H1 (cell line): Measurements from ENCODE around the gene PPP1R1C. TPM values are rescaled to one million over a fixed set of nuclear protein-coding genes. Genes with fewer than 3 reads are reported as not detected.

ENCODE experiments used
- CTCF ChIA-PET: fragments of 300-600 bp; sonication (Branson Sonifier 250); formaldehyde crosslinking; loops from one replicate; lab custom pipeline; 2021; ENCODE audit not compliant: partially characterized antibody; lab: Charles Lee
- POLR2A ChIA-PET: fragments of 300-600 bp; sonication (Branson Sonifier 250); formaldehyde crosslinking; loops from one replicate; lab custom pipeline; 2021; ENCODE audit warnings: inconsistent platforms; ENCODE audit not compliant: partially characterized antibody; lab: Charles Lee
- DNase-seq, 2 experiments: peaks; one replicate each; pipeline versions ENCODE4 v3.0.0 to v3.0.0-alpha.2; 2010 to 2022; ENCODE audit warnings: low spot score in 2 of 2, low read depth in 1 of 2, mixed read lengths in 1 of 2
- FAIRE-seq: peaks from 2 replicates; lab custom pipeline; 2011; peaks lifted over from hg19 to GRCh38; lab: Jason Lieb, UNC
- H2AFZ ChIP-seq: 2 replicates; pipeline ENCODE4 v1.8.1; 2012; ENCODE audit warnings: low read length, inconsistent platforms
- H2AK5ac ChIP-seq: 2 replicates; pipeline ENCODE4 v1.6.1; 2013; ENCODE audit warnings: low read depth, low read length
- H2BK120ac ChIP-seq: replicated peaks from 2 replicates; pipeline ENCODE3; 2013; ENCODE audit warnings: low read depth, low read length, inconsistent platforms
- H2BK12ac ChIP-seq: 2 replicates; pipeline ENCODE4 v1.6.1; 2013; ENCODE audit warnings: low read depth, low read length
- H2BK15ac ChIP-seq: 2 replicates; pipeline ENCODE4 v1.6.1; 2013; ENCODE audit warnings: low read length
- H2BK20ac ChIP-seq: 2 replicates; pipeline ENCODE4 v1.6.1; 2013; ENCODE audit warnings: low read length
- H2BK5ac ChIP-seq: 2 replicates; pipeline ENCODE4 v1.6.1; 2013; ENCODE audit warnings: low read depth, low read length
- H3K14ac ChIP-seq: 2 replicates; pipeline ENCODE4 v1.6.1; 2013; ENCODE audit warnings: inconsistent platforms; ENCODE audit not compliant: insufficient read length
- H3K18ac ChIP-seq: 2 replicates; pipeline ENCODE4 v1.6.1; 2013; ENCODE audit warnings: low read length; ENCODE audit errors: extremely low read depth
- H3K23ac ChIP-seq: 2 replicates; pipeline ENCODE4 v1.6.1; 2013; ENCODE audit warnings: inconsistent platforms; ENCODE audit not compliant: insufficient read length
- H3K23me2 ChIP-seq: 2 replicates; pipeline ENCODE4 v1.6.1; 2013; ENCODE audit warnings: low read depth, low read length
- H3K27ac ChIP-seq: 2 replicates; pipeline ENCODE4 v1.6.1; 2011; ENCODE audit warnings: low read depth, low read length, inconsistent platforms
- H3K27me3 ChIP-seq, 4 experiments: replicated peaks in 1 of 4; 1 replicate in 1 of 4; 2 replicates in 3 of 4; pipeline versions ENCODE4 v1.6.1 to v1.8.1; 2011 to 2013; ENCODE audit warnings: low read length in 3 of 4, mild to moderate bottlenecking in 3 of 4, inconsistent platforms in 2 of 4, mixed read lengths in 2 of 4, moderate library complexity in 1 of 4; ENCODE audit not compliant: control insufficient read depth in 3 of 4, insufficient read depth in 3 of 4; ENCODE audit errors: extremely low read depth in 1 of 4
- H3K36me3 ChIP-seq, 4 experiments: 2 replicates each; pipeline versions ENCODE4 v1.6.1 to v1.8.1; 2011 to 2013; ENCODE audit warnings: mild to moderate bottlenecking in 4 of 4, low read length in 3 of 4, moderate library complexity in 2 of 4, control low read depth in 1 of 4, inconsistent platforms in 1 of 4; ENCODE audit not compliant: insufficient read depth in 4 of 4, control insufficient read depth in 2 of 4
- H3K4ac ChIP-seq: replicated peaks from 2 replicates; pipeline ENCODE3; 2013; ENCODE audit warnings: low read length, low read depth, mixed read lengths, inconsistent platforms; ENCODE audit not compliant: insufficient read length
- H3K4me1 ChIP-seq, 4 experiments: replicated peaks in 1 of 4; 1 replicate in 1 of 4; 2 replicates in 3 of 4; pipeline versions ENCODE4 v1.6.1 to v1.8.1; 2011 to 2013; ENCODE audit warnings: low read length in 3 of 4, inconsistent platforms in 2 of 4, mixed read lengths in 1 of 4; ENCODE audit not compliant: insufficient read depth in 4 of 4, control insufficient read depth in 3 of 4
- H3K4me2 ChIP-seq, 2 experiments: 2 replicates each; pipeline versions ENCODE4 v1.6.1 to v1.8.1; 2011 to 2013; ENCODE audit warnings: low read depth in 2 of 2, low read length in 2 of 2, control low read depth in 1 of 2, inconsistent platforms in 1 of 2, mild to moderate bottlenecking in 1 of 2; ENCODE audit not compliant: insufficient read depth in 1 of 2
- H3K4me3 ChIP-seq, 4 experiments: fragments of 200-600, 300-600 bp in 1 of 4; sonication (generic), shearing (Covaris generic), sonication (Bioruptor Twin) in 1 of 4; 2 replicates each; pipeline versions ENCODE4 v1.5.1 to v1.8.1; 2011 to 2016; ENCODE audit warnings: low read length in 4 of 4, low read depth in 3 of 4, control low read depth in 2 of 4, inconsistent platforms in 2 of 4, mild to moderate bottlenecking in 2 of 4, mixed read lengths in 1 of 4, moderate library complexity in 1 of 4; ENCODE audit not compliant: insufficient read depth in 2 of 4; ENCODE audit errors: extremely low read depth in 1 of 4
- H3K56ac ChIP-seq: replicated peaks from 2 replicates; pipeline ENCODE3; 2013; ENCODE audit warnings: low read depth, mild to moderate bottlenecking, mixed read lengths, low read length, inconsistent platforms; ENCODE audit not compliant: insufficient read length
- H3K79me1 ChIP-seq: 2 replicates; pipeline ENCODE4 v1.6.1; 2013; ENCODE audit warnings: low read depth, low read length, control low read depth
- H3K79me2 ChIP-seq, 2 experiments: 2 replicates each; pipeline versions ENCODE4 v1.6.1 to v1.8.1; 2012 to 2013; ENCODE audit warnings: low read length in 2 of 2, mild to moderate bottlenecking in 2 of 2, inconsistent platforms in 1 of 2; ENCODE audit not compliant: insufficient read depth in 2 of 2, control insufficient read depth in 1 of 2
- H3K9ac ChIP-seq, 4 experiments: replicated peaks in 1 of 4; 1 replicate in 1 of 4; 2 replicates in 3 of 4; pipeline versions ENCODE4 v1.6.1 to v1.8.1; 2011 to 2013; ENCODE audit warnings: low read depth in 3 of 4, low read length in 3 of 4, control low read depth in 2 of 4, mild to moderate bottlenecking in 2 of 4, moderate library complexity in 2 of 4, inconsistent platforms in 1 of 4; ENCODE audit errors: extremely low read depth in 1 of 4
- H3K9me3 ChIP-seq, 2 experiments: 2 replicates each; pipeline versions ENCODE4 v1.6.1 to v1.8.1; 2012 to 2013; ENCODE audit warnings: mild to moderate bottlenecking in 2 of 2, moderate library complexity in 2 of 2, control low read depth in 1 of 2, inconsistent platforms in 1 of 2, low read depth in 1 of 2, low read length in 1 of 2, mixed read lengths in 1 of 2; ENCODE audit not compliant: insufficient read depth in 2 of 2
- H4K20me1 ChIP-seq, 2 experiments: replicated peaks in 1 of 2; 2 replicates each; pipeline versions ENCODE3 to v1.8.1; 2011 to 2013; ENCODE audit warnings: inconsistent platforms in 2 of 2, low read length in 2 of 2, mild to moderate bottlenecking in 1 of 2; ENCODE audit not compliant: insufficient read depth in 2 of 2, control insufficient read depth in 1 of 2
- H4K5ac ChIP-seq: 2 replicates; pipeline ENCODE4 v1.6.1; 2013; ENCODE audit warnings: low read length, low read depth, mixed read lengths, inconsistent platforms; ENCODE audit not compliant: insufficient read length
- H4K8ac ChIP-seq: 2 replicates; pipeline ENCODE4 v1.8.0; 2013; ENCODE audit warnings: mild to moderate bottlenecking, moderate library complexity, low read length, inconsistent platforms; ENCODE audit not compliant: insufficient read depth; ENCODE audit errors: extremely low read depth
- H4K91ac ChIP-seq: replicated peaks from 2 replicates; pipeline ENCODE3; 2013; ENCODE audit warnings: low read length, mixed read lengths, inconsistent platforms; ENCODE audit not compliant: insufficient read length
- CEBPB ChIP-seq: IDR thresholded peaks from 2 replicates; pipeline ENCODE4 v1.6.1; 2012; ENCODE audit warnings: low read depth, low read length
- CHD1 ChIP-seq: IDR thresholded peaks from 2 replicates; pipeline ENCODE4 v1.6.1; 2012; ENCODE audit warnings: low read depth, low read length, improper control_type of control experiment
- CREB1 ChIP-seq: IDR thresholded peaks from 2 replicates; pipeline ENCODE4 v1.6.1; 2012; ENCODE audit warnings: inconsistent platforms
- EZH2 ChIP-seq: fragments of 200-600 bp; sonication (generic); IDR thresholded peaks from 2 replicates; pipeline ENCODE4 v1.7.1; 2012; ENCODE audit warnings: low read depth, mild to moderate bottlenecking, moderate library complexity, low read length, inconsistent platforms; ENCODE audit not compliant: severe bottlenecking
- GTF2F1 ChIP-seq: IDR thresholded peaks from 2 replicates; pipeline ENCODE4 v1.6.1; 2012; ENCODE audit warnings: low read depth, low read length, improper control_type of control experiment, borderline replicate concordance
- JUN ChIP-seq: IDR thresholded peaks from 2 replicates; pipeline ENCODE4 v1.6.1; 2011; ENCODE audit warnings: low read depth, mild to moderate bottlenecking, improper control_type of control experiment, low read length
- POLR2AphosphoS5 ChIP-seq: IDR thresholded peaks from 2 replicates; pipeline ENCODE4 v1.6.1; 2011; ENCODE audit warnings: low read depth, low read length
- SP2 ChIP-seq: IDR thresholded peaks from 2 replicates; pipeline ENCODE4 v1.6.1; 2012; ENCODE audit warnings: mild to moderate bottlenecking, low read length, inconsistent platforms
- SRF ChIP-seq: IDR thresholded peaks from 2 replicates; pipeline ENCODE4 v1.6.1; 2011; ENCODE audit warnings: mild to moderate bottlenecking, low read depth, low read length, moderate library complexity
- TBP ChIP-seq: IDR thresholded peaks from 2 replicates; pipeline ENCODE4 v1.6.1; 2011; ENCODE audit warnings: low read depth, low read length, improper control_type of control experiment
- TCF12 ChIP-seq: IDR thresholded peaks from 2 replicates; pipeline ENCODE4 v1.6.1; 2011; ENCODE audit warnings: low read depth, mild to moderate bottlenecking, low read length
- YY1 ChIP-seq: IDR thresholded peaks from 2 replicates; pipeline ENCODE4 v1.6.1; 2011; ENCODE audit warnings: low read depth, mild to moderate bottlenecking, low read length
- WGBS, 2 experiments: shearing (Covaris generic) in 1 of 2; methylation state at CpG; one replicate each; pipeline versions ENCODE4 v1.1.6 to v1.1.7; 2013 to 2015; ENCODE audit warnings: low lambda C conversion rate in 2 of 2, mixed read lengths in 2 of 2, inconsistent platforms in 1 of 2, low coverage in 1 of 2, missing lambda C conversion rate in 1 of 2; ENCODE audit not compliant: insufficient replicate concordance in 2 of 2, insufficient coverage in 1 of 2, insufficient read length in 1 of 2; ENCODE audit errors: extremely low coverage in 1 of 2, missing lambda C conversion rate in 1 of 2; 5-methylcytosine and 5-hydroxymethylcytosine counted together
- polyA plus RNA-seq, 7 experiments: library from polyadenylated mRNA; depleted of rRNA in 3 of 7; stranded (reverse) in 5 of 7; unstranded in 2 of 7; fragments of >200 nt in 5 of 7; fragments of 200-250 nt in 2 of 7; gene quantifications; 1 replicate in 5 of 7; 2 replicates in 1 of 7; 4 replicates in 1 of 7; pipeline versions ENCODE4 v1.2.1 to v1.2.3, GENCODE V29; 2011 to 2013; ENCODE audit warnings: missing spikeins in 2 of 7, mixed read lengths in 2 of 7
- total RNA-seq: library from RNA; stranded (reverse); fragmentation: NEBNext Ultra II Directional; extraction: Animal tissue kit (Norgen Biotek cat#: 25700); gene quantifications from 2 replicates; pipeline ENCODE4 v1.2.1, GENCODE V29; 2021
- TF ChIP-seq, protein P1 (sequence below): IDR thresholded peaks from 2 replicates; pipeline ENCODE4 v1.6.1; 2012; ENCODE audit warnings: low read length, inconsistent platforms

The PPP1R1C gene
- total and polyA plus RNA-seq, 2 of the 8 experiments (the other 6 are each of a cell fraction or from before 2014, with no cell fraction given), result 1.3 to 5.3 TPM

GRCh38 chr2:182004945-182005520 lies 19.4 kb downstream of the PPP1R1C start:
- H3K36me3 ChIP-seq, result no peaks in the 10 kb centered on the region
- no peak overlapping the region for H3K14ac ChIP-seq
- no peak for TF ChIP-seq JUN
- no peak for TF ChIP-seq CEBPB
- TF ChIP-seq CHD1, result no peak
- TF ChIP-seq, protein P1, sequence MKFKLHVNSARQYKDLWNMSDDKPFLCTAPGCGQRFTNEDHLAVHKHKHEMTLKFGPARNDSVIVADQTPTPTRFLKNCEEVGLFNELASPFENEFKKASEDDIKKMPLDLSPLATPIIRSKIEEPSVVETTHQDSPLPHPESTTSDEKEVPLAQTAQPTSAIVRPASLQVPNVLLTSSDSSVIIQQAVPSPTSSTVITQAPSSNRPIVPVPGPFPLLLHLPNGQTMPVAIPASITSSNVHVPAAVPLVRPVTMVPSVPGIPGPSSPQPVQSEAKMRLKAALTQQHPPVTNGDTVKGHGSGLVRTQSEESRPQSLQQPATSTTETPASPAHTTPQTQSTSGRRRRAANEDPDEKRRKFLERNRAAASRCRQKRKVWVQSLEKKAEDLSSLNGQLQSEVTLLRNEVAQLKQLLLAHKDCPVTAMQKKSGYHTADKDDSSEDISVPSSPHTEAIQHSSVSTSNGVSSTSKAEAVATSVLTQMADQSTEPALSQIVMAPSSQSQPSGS, result no peak
- no peak for TF ChIP-seq SP2
- no peak for TF ChIP-seq CREB1
- no peak for TF ChIP-seq SRF
- no peak for TF ChIP-seq YY1
- no peak for TF ChIP-seq TCF12
- TF ChIP-seq GTF2F1, result no peak
- TF ChIP-seq TBP, result no peak
- no peak for TF ChIP-seq EZH2
- TF ChIP-seq POLR2AphosphoS5, result no peak
- no peak overlapping the region for H2BK12ac ChIP-seq
- H3K23ac ChIP-seq, result no peak overlapping the region
- no peak overlapping the region for H2AK5ac ChIP-seq
- no peak overlapping the region for H2BK120ac ChIP-seq
- no peaks in the 10 kb centered on the region for H3K27me3 ChIP-seq
- H3K4me2 ChIP-seq, result no peak overlapping the region
- 98% methylated on average over 2 of the region's 2 CpGs; no CpG with 5 or more reads in 1 of the 2 experiments for WGBS, 2 experiments
- H2BK15ac ChIP-seq, result no peak overlapping the region
- no peak overlapping the region for H3K27ac ChIP-seq
- no peaks in the 10 kb centered on the region for H3K79me2 ChIP-seq
- ChIA-PET CTCF (interaction anchor here (1.0 to 1.6 kb wide), 2 partner anchors 9 to 10 kb away, joined by 3 read pairs; no protein-coding TSS in a partner anchor), POLR2A (no interaction called here)
- H4K20me1 ChIP-seq, result no peaks in the 10 kb centered on the region
- H3K23me2 ChIP-seq, result no peaks in the 10 kb centered on the region
- H3K9ac ChIP-seq, result no peak overlapping the region
- H3K18ac ChIP-seq, result no peak overlapping the region
- no peak overlapping the region for H3K56ac ChIP-seq
- H2BK20ac ChIP-seq, result no peak overlapping the region
- no peaks in the 10 kb centered on the region for H3K79me1 ChIP-seq
- H3K4me3 ChIP-seq, result no peak overlapping the region
- no peak for FAIRE-seq
- no peak overlapping the region for H3K4ac ChIP-seq
- H4K5ac ChIP-seq, result no peak overlapping the region
- no peak overlapping the region for H2BK5ac ChIP-seq
- H2AFZ ChIP-seq, result no peak overlapping the region
- no peak overlapping the region for H4K91ac ChIP-seq
- DNase-seq, result no peak
- no peaks in the 10 kb centered on the region for H3K4me1 ChIP-seq
- no peak overlapping the region for H4K8ac ChIP-seq
- H3K9me3 ChIP-seq, result no peaks in the 10 kb centered on the region
